NCI-H2029 treated with DMSO at 0.1 percent for 48 hours (cell line): ENCODE results near the gene RXFP2.

ENCODE experiments used
- DNase-seq: peaks from one replicate; lab custom pipeline; 2025; lab: John Stamatoyannopoulos, UW

Gene RXFP2

GRCh38 chr13:31739226-31739625, at the start of gene RXFP2:
RXFP2 (plus strand) TSS chr13:31739526; CDS start chr13:31739613, 87 bp downstream.
- DNase-seq: no peak

- no peak for DNase-seq
These were observed 42.0 kb upstream of the RXFP2 start for GRCh38 chr13:31697290-31697689.

- DNase-seq: no peak
These were observed 39.7 kb upstream of the RXFP2 start for GRCh38 chr13:31699650-31700049.

- DNase-seq: no peak
These were observed 35.5 kb upstream of the RXFP2 start for GRCh38 chr13:31703780-31704179.

GRCh38 chr13:31706105-31706504, 33.2 kb upstream of the RXFP2 start:
- no peak for DNase-seq

- DNase-seq: no peak
These were observed 21.7 kb upstream of the RXFP2 start for GRCh38 chr13:31717583-31717982.

GRCh38 chr13:31719214-31719613, 20.1 kb upstream of the RXFP2 start:
- DNase-seq: no peak

GRCh38 chr13:31722673-31723072, 16.7 kb upstream of the RXFP2 start:
- no peak for DNase-seq

- DNase-seq: no peak
These were observed 13.5 kb upstream of the RXFP2 start for GRCh38 chr13:31725841-31726240.

- no peak for DNase-seq
These were observed 7.4 kb upstream of the RXFP2 start for GRCh38 chr13:31731921-31732320.

GRCh38 chr13:31733066-31733465, 6.3 kb upstream of the RXFP2 start:
- no peak for DNase-seq

GRCh38 chr13:31733647-31734046, 5.7 kb upstream of the RXFP2 start:
- no peak for DNase-seq

- DNase-seq: peak; percentile 31
These were observed 2.9 kb downstream of the RXFP2 start for GRCh38 chr13:31742097-31742734.

GRCh38 chr13:31747291-31747690, 8.0 kb downstream of the RXFP2 start:
- DNase-seq: no peak

GRCh38 chr13:31747966-31748365, 8.6 kb downstream of the RXFP2 start:
- no peak for DNase-seq

- DNase-seq: no peak
These were observed 10.6 kb downstream of the RXFP2 start for GRCh38 chr13:31749929-31750328.

GRCh38 chr13:31755211-31755610, 15.9 kb downstream of the RXFP2 start:
- no peak for DNase-seq

- no peak for DNase-seq
These were observed 16.5 kb downstream of the RXFP2 start for GRCh38 chr13:31755803-31756212.

- DNase-seq: no peak
These were observed 17.0 kb downstream of the RXFP2 start for GRCh38 chr13:31756346-31756745.

- DNase-seq: no peak
These were observed 22.6 kb downstream of the RXFP2 start for GRCh38 chr13:31761951-31762350.

- DNase-seq: no peak
These were observed 25.2 kb downstream of the RXFP2 start for GRCh38 chr13:31764556-31764955.

- no peak for DNase-seq
These were observed 25.9 kb downstream of the RXFP2 start for GRCh38 chr13:31765138-31765785.

GRCh38 chr13:31767175-31767900, 28.0 kb downstream of the RXFP2 start:
- DNase-seq: no peak
